ENCODE data around the gene LARP7.
"Not testable (repeated sequence)": the region's sequence is repeated elsewhere in the genome, so short reads cannot be mapped to it uniquely, and the experiment has no call there.

LARP7 gene

GRCh38 chr4:112636688-112637551, at the start of gene LARP7, which contains the start of gene ZGRF1:
LARP7 (plus strand) TSS chr4:112637143; CDS start chr4:112644670, 7,527 bp downstream.
ZGRF1 (minus strand) TSS chr4:112636909; CDS start chr4:112633176, 3,733 bp downstream.
- peak; percentile 99 for DNase-seq (ENCODE audit: low read depth)

- no peak for DNase-seq (ENCODE audit: low read depth)
Measured at GRCh38 chr4:112589206-112589605, 47.7 kb upstream of the LARP7 start.

DNA sequence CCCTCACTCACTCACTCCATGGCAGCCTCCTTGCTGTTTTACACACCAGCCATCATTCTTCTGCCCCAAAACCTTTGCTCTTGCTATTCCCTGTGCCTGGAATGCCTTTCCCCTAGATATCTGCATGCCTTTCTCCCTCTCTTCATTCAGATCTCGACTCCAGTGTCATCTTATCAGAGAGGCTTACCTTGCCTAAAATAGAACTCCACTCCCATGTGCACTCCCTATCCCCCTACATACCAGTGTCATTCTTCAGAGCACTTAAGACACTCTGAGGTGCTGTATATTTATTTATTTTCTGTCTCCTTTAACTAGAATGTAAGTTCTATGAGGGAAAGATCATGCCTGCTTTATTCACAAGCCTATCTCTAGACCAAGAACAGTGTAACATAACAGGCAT, 45.4 kb upstream of the LARP7 start:
- no peak for DNase-seq (ENCODE audit: low read depth)

DNA sequence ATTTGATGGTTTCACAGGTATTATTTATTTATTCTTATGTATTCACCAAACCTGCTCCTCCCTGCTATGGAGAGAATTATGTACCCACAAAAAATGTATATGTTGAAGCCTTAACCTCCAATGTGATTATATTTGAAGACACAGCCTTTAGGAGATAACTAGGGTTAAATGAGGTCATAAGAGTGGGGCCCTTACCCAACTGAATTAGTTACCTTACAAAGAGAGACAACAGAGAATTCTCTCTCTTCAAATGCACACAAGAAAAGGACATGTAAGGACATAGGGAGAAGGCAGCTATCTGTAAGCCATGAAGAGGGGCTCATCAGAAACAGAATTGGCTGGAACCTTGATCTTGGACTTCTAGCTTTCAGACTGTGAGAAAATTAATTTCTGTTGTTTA, 44.2 kb upstream of the LARP7 start:
- no peak for DNase-seq (ENCODE audit: low read depth)

DNA sequence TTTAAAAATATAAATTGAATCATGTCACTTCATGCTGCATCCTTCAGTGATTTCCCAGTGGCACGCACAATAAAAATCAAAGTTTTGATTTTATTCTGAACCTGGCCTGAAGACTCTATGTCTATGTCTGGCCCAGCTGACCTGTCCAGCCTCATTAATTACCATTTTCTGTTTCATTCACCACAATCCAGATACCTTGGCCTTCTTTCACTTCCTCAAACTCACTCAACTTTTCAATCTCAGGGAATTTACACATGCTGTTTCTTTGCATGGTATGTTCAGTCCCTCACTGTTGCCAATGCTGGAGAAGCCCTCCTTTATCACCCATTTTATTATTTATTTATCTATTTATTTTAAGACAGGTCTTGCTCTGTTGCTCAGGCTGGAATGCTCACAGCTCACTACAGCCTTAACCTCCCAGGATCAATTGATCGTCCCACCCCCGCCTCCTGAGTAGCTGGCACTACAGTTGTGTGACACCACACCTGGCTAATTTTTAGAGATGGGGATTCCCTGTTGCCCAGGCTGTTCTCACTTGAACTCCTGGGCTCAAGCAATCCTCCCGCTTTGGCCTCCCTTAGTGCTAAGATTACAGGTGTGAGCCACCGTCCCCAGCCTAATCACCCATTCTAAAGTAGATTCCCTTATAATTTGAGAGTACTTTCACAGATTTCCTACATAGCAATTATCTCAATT, 43.4 kb upstream of the LARP7 start:
- no peak for DNase-seq (ENCODE audit: low read depth)

DNA sequence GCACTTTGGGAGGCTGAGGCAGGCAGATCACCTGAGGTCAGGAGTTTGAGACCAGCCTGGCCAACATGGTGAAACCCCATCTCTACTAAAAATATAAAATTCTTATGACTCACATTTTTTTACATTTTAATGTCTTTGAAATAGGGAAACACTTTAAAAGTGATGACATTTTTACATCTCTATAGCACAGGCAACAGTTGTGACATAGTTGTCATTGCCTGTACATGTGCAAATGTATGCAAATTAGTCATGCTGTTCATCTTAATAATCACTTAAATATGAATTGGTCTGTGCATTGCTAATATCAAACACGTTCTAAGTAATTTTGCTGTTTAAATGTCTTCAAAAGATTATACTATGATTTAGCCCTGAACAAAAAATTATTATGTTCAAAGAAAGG, 42.0 kb upstream of the LARP7 start:
- no peak for DNase-seq (ENCODE audit: low read depth)

DNA sequence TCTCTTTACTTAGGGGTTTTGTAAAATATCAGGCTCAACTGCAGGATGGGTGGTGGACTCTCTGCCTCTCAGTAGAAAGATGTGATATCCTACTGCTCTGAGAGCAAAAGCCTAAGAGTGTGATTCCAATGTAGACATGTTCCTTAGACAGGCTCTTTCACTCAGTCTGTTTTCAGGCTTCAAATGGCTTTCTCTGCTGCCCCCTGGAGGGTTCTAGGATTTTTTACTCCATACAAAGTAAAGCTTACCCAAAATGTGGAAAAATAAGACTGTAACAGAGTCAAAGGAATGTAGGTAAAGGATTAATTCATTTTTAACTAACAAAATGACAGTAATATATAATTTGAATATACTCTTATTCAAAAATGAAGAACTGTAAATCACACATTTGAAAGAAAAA, 32.4 kb upstream of the LARP7 start:
- peak; percentile 43 for DNase-seq (ENCODE audit: low read depth)

GRCh38 chr4:112612814-112613213, 24.1 kb upstream of the LARP7 start:
- not testable (repeated sequence) for DNase-seq (ENCODE audit: low read depth)

GRCh38 chr4:112616984-112617383, 20.0 kb upstream of the LARP7 start:
- DNase-seq (ENCODE audit: low read depth): no peak

DNA sequence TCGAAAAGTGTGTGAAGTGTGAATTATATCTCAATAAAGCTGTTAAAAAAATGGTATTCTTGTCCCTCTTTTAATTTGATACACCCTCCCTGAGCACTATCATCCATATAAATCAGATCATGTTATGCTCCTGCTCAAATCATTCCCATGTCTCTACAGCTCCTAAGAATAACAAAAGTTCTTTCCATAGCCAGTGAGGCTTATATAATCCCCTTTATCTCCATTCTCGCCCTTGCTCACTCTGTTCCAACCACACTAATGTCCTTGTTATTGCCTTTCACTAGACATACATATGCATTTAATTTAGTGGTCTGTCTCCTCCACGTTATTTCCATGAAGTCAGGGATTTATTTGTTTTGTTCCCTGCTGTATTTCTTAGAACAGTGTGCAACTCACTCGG, 10.7 kb upstream of the LARP7 start:
- no peak for DNase-seq (ENCODE audit: low read depth)

- DNase-seq (ENCODE audit: low read depth): peak; percentile 54
Measured at GRCh38 chr4:112633477-112634235, 3.3 kb upstream of the LARP7 start.

GRCh38 chr4:112637552-112637866, 566 bp downstream of the LARP7 start:
- DNase-seq (ENCODE audit: low read depth): no peak

DNA sequence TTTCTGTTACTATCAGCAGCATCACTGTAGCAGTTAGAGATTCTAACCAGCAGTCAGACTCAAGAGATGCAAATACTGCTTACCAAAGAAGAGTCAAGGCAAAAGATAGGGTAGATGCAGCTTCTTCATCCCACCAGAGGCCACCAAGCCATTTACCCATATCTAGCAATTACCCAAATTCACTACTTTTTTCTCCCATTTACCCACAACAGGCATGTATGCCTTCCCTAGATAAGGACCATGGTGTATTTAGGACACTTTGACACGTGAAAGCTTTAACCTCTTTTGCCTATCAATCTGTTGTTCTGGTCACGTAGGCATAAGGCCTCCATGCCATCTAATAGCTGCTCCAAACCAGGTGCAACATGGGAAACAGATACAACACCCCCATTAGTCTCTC, 5.6 kb downstream of the LARP7 start:
- no peak for DNase-seq (ENCODE audit: low read depth)

GRCh38 chr4:112644595-112645535, 7.9 kb downstream of the LARP7 start:
- DNase-seq (ENCODE audit: low read depth): not testable (repeated sequence)

GRCh38 chr4:112645541-112646329, 8.8 kb downstream of the LARP7 start:
- no peak for DNase-seq (ENCODE audit: low read depth)

GRCh38 chr4:112646632-112647537, 9.9 kb downstream of the LARP7 start:
- DNase-seq (ENCODE audit: low read depth): no peak

GRCh38 chr4:112647785-112648184, 10.8 kb downstream of the LARP7 start:
- no peak for DNase-seq (ENCODE audit: low read depth)

- DNase-seq (ENCODE audit: low read depth): no peak
Measured at GRCh38 chr4:112648263-112649054, 11.5 kb downstream of the LARP7 start.

GRCh38 chr4:112649055-112649408, 12.1 kb downstream of the LARP7 start:
- no peak for DNase-seq (ENCODE audit: low read depth)

Data from fibroblast of gingiva (primary cell).